ENCODE measurements around the gene PNO1.

Gene PNO1

GRCh38 chr2:68195096-68195495 lies 37.4 kb downstream of the PNO1 start:
- no peak for DNase-seq (ENCODE audit: low spot score)

- DNase-seq (ENCODE audit: low spot score) = no peak
Measured at GRCh38 chr2:68196120-68196716, 38.5 kb downstream of the PNO1 start.

GRCh38 chr2:68200157-68200787 lies 42.6 kb downstream of the PNO1 start:
- DNase-seq (ENCODE audit: low spot score) = no peak

- DNase-seq (ENCODE audit: low spot score) = no peak
Measured at GRCh38 chr2:68203587-68203986, 45.9 kb downstream of the PNO1 start.

- DNase-seq (ENCODE audit: low spot score) = no peak
Measured at GRCh38 chr2:68206793-68207192, 49.1 kb downstream of the PNO1 start.

GRCh38 chr2:68214381-68214780 lies 56.7 kb downstream of the PNO1 start:
- no peak for DNase-seq (ENCODE audit: low spot score)

GRCh38 chr2:68216454-68217310 lies 59.0 kb downstream of the PNO1 start:
- no peak for DNase-seq (ENCODE audit: low spot score)

- no peak for DNase-seq (ENCODE audit: low spot score)
Measured at GRCh38 chr2:68217729-68218128, 60.0 kb downstream of the PNO1 start.

GRCh38 chr2:68218343-68218901 lies 60.7 kb downstream of the PNO1 start:
- DNase-seq (ENCODE audit: low spot score) = no peak

GRCh38 chr2:68222287-68222686 lies 64.6 kb downstream of the PNO1 start:
- DNase-seq (ENCODE audit: low spot score) = no peak

- DNase-seq (ENCODE audit: low spot score) = no peak
Measured at GRCh38 chr2:68223419-68223818, 65.7 kb downstream of the PNO1 start.

GRCh38 chr2:68225119-68225632 lies 67.5 kb downstream of the PNO1 start:
- peak; percentile 26 for DNase-seq (ENCODE audit: low spot score)
